Endothelial cell of umbilical vein (primary cell): ENCODE measurements around the gene GSN.

Experiments
- EZH2 ChIP-seq: IDR thresholded peaks from 2 replicates; pipeline ENCODE4 v1.6.1; 2012; ENCODE audit warnings: borderline replicate concordance, low read depth, mild to moderate bottlenecking, moderate library complexity, low read length, inconsistent platforms; ENCODE audit not compliant: severe bottlenecking
- FOS ChIP-seq: IDR thresholded peaks from 2 replicates; pipeline ENCODE4 v1.6.1; 2011; ENCODE audit warnings: mild to moderate bottlenecking, low read length, moderate library complexity, borderline replicate concordance; ENCODE audit not compliant: insufficient read depth
- MYC ChIP-seq: IDR thresholded peaks from one replicate; pipeline ENCODE4 v1.6.1; 2011; ENCODE audit warnings: mild to moderate bottlenecking, low read depth, low read length
- POLR2A ChIP-seq: IDR thresholded peaks from 2 replicates; pipeline ENCODE4 v1.6.1; 2012; ENCODE audit warnings: low read depth, mild to moderate bottlenecking, control low read depth, low read length
- POLR2AphosphoS5 ChIP-seq: IDR thresholded peaks from 2 replicates; pipeline ENCODE4 v1.6.1; 2012; ENCODE audit warnings: low read depth, mild to moderate bottlenecking, control low read depth, low read length, moderate library complexity; ENCODE audit not compliant: insufficient read depth
- TF ChIP-seq, protein P1 (sequence below), 2 donors: IDR thresholded peaks; 1 replicate in 1 of 2; 2 replicates in 1 of 2; pipeline ENCODE4 v1.5.1; 2011; ENCODE audit warnings: low read length in 2 of 2, mild to moderate bottlenecking in 2 of 2, moderate library complexity in 2 of 2, control low read depth in 1 of 2, inconsistent platforms in 1 of 2, low read depth in 1 of 2; ENCODE audit not compliant: insufficient read depth in 1 of 2; ENCODE audit errors: extremely low read depth in 1 of 2
- TF ChIP-seq, protein P2 (sequence below): IDR thresholded peaks from 2 replicates; pipeline ENCODE4 v1.6.1; 2011; ENCODE audit not compliant: insufficient read depth, insufficient read length

DNA sequence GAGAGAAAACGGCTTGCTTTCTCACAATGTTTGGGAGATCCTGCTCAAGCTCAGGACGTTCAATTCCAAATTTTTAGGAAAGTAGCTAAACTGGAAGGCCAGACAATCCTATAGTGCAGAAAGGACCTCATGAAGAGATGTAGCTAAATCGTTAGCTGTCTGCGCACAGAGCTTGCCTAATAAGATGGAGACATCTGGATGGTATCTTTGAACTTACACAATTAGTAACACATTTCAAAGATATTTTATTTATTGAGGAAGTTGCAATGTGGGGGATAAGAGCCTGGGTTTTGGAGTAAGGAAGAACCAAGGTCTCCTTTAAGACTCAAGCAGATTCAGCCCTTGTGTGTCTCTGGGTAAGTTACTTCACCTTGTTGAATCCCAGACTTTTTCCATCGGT, 37.7 kb upstream of the GSN start:
- TF ChIP-seq POLR2AphosphoS5, result no peak
- no peak for TF ChIP-seq POLR2A
- TF ChIP-seq, protein P1, sequence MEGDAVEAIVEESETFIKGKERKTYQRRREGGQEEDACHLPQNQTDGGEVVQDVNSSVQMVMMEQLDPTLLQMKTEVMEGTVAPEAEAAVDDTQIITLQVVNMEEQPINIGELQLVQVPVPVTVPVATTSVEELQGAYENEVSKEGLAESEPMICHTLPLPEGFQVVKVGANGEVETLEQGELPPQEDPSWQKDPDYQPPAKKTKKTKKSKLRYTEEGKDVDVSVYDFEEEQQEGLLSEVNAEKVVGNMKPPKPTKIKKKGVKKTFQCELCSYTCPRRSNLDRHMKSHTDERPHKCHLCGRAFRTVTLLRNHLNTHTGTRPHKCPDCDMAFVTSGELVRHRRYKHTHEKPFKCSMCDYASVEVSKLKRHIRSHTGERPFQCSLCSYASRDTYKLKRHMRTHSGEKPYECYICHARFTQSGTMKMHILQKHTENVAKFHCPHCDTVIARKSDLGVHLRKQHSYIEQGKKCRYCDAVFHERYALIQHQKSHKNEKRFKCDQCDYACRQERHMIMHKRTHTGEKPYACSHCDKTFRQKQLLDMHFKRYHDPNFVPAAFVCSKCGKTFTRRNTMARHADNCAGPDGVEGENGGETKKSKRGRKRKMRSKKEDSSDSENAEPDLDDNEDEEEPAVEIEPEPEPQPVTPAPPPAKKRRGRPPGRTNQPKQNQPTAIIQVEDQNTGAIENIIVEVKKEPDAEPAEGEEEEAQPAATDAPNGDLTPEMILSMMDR (IDR thresholded peaks at IDR 0.05; ENCODE audit: extremely low read depth in 1 of 2, insufficient read depth in 1 of 2, low read depth in 1 of 2, low read length in 2 of 2), result no peak
- TF ChIP-seq EZH2, result no peak
- no peak for TF ChIP-seq MYC
- no peak for TF ChIP-seq FOS
- TF ChIP-seq, protein P2, sequence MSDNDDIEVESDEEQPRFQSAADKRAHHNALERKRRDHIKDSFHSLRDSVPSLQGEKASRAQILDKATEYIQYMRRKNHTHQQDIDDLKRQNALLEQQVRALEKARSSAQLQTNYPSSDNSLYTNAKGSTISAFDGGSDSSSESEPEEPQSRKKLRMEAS, result no peak
